ENCODE results near the gene SIRT6.

DNA sequence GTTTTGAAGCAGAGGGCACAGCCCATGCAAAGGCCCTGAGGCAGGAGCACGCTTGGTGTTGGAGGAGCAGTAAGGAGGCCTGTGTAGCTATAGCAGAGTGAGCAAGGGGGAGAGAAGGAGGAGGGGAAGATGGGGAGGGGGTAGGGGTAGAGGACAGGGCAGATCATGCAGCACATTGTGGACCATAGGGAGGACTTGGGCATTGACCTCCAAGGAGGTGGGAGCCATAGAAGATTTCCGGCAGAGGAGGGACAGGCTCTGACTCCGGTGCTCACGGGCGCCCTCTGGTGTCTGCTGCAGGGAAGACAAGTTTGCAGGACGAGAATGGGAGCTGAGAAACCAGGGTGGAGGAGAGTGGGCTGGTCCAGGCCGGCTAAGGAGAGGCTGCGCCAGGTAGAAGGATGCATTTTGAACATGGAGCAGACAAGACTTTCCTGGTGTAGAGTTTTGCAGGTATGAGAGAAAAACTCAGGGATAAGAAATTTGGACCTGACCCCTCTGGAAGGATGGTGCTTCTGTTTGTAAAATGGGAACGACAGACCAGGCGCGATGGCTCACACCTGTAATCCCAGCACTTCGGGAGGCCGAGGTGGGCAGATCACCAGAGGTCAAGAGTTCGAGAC, 42.6 kb downstream of the SIRT6 start:
- TF ChIP-seq CTCF (IDR thresholded peaks at IDR 0.05) (peak; percentile 52 to 71 (median 63)), POLR2A (IDR thresholded peaks at IDR 0.05) (no peak)
